Measurements from ENCODE around the gene DTD2. TPM values are rescaled to one million over a fixed set of nuclear protein-coding genes. Genes with fewer than 3 reads are reported as not detected.

DTD2 gene
- total RNA-seq, 1 experiment from 2014 or later = 15.2 TPM

DNA sequence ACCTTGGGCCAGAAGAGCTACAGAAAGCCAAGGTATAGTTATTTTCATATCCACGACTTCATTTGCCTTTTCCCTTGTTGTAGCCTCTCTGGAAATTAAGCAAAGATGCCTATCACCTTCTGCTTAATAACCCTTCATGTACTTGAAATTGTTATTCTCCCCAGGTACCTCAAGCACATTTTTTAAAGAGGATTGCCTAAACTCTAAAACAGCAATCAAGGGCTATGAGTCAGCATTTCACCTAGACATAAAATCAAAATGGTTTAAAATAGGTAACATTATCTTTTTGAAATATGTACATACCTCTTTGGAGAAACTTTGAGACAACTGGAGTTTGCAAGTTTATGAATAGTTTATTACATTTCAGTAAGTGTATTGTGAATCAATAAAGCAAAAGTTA, 11.6 kb downstream of the DTD2 start:
- H3K9me3 ChIP-seq (ENCODE audit: control insufficient read depth, insufficient read depth, low read depth, low read length) = no peaks in the 10 kb centered on the region
- ChIA-PET POLR2A (no interaction called here), CTCF (no interaction called here)
- H3K4me1 ChIP-seq (ENCODE audit: control insufficient read depth, insufficient read depth, low read length) = no peaks in the 10 kb centered on the region
- no TSS peak for BruUV-seq (replicated peaks)
- no peak for ATAC-seq
- H3K4me3 ChIP-seq (ENCODE audit: low read depth in 2 of 2, low read length in 2 of 2) = no peak overlapping the region
- no peak for TF ChIP-seq POLR2AphosphoS5 (IDR thresholded peaks at IDR 0.05; ENCODE audit: low read depth, low read length)
- TF ChIP-seq, protein P1, sequence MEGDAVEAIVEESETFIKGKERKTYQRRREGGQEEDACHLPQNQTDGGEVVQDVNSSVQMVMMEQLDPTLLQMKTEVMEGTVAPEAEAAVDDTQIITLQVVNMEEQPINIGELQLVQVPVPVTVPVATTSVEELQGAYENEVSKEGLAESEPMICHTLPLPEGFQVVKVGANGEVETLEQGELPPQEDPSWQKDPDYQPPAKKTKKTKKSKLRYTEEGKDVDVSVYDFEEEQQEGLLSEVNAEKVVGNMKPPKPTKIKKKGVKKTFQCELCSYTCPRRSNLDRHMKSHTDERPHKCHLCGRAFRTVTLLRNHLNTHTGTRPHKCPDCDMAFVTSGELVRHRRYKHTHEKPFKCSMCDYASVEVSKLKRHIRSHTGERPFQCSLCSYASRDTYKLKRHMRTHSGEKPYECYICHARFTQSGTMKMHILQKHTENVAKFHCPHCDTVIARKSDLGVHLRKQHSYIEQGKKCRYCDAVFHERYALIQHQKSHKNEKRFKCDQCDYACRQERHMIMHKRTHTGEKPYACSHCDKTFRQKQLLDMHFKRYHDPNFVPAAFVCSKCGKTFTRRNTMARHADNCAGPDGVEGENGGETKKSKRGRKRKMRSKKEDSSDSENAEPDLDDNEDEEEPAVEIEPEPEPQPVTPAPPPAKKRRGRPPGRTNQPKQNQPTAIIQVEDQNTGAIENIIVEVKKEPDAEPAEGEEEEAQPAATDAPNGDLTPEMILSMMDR (IDR thresholded peaks at IDR 0.05) = no peak
- no peak for TF ChIP-seq SIN3A (IDR thresholded peaks at IDR 0.05; ENCODE audit: borderline replicate concordance, insufficient read depth, low read depth, low read length)
- TF ChIP-seq TCF7L2 (IDR thresholded peaks at IDR 0.05; ENCODE audit: low read depth, low read length) = no peak
- TF ChIP-seq, protein P2, sequence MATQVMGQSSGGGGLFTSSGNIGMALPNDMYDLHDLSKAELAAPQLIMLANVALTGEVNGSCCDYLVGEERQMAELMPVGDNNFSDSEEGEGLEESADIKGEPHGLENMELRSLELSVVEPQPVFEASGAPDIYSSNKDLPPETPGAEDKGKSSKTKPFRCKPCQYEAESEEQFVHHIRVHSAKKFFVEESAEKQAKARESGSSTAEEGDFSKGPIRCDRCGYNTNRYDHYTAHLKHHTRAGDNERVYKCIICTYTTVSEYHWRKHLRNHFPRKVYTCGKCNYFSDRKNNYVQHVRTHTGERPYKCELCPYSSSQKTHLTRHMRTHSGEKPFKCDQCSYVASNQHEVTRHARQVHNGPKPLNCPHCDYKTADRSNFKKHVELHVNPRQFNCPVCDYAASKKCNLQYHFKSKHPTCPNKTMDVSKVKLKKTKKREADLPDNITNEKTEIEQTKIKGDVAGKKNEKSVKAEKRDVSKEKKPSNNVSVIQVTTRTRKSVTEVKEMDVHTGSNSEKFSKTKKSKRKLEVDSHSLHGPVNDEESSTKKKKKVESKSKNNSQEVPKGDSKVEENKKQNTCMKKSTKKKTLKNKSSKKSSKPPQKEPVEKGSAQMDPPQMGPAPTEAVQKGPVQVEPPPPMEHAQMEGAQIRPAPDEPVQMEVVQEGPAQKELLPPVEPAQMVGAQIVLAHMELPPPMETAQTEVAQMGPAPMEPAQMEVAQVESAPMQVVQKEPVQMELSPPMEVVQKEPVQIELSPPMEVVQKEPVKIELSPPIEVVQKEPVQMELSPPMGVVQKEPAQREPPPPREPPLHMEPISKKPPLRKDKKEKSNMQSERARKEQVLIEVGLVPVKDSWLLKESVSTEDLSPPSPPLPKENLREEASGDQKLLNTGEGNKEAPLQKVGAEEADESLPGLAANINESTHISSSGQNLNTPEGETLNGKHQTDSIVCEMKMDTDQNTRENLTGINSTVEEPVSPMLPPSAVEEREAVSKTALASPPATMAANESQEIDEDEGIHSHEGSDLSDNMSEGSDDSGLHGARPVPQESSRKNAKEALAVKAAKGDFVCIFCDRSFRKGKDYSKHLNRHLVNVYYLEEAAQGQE (IDR thresholded peaks at IDR 0.05; ENCODE audit: insufficient read depth in 1 of 2, low read depth in 2 of 2, low read length in 1 of 2) = no peak
- DNase-seq (ENCODE audit: low read depth, low spot score) = no peak
- H3K36me3 ChIP-seq (ENCODE audit: control insufficient read depth, insufficient read depth, low read length) = no peaks in the 10 kb centered on the region; the same call in 1 of the 2 replicates
- intact Hi-C loops (cut with micrococcal nuclease; ENCODE audit: unreplicated experiment) (no loop called here), in situ Hi-C loops (cut with HindIII; ENCODE audit: low pct_unique_long_range_greater_than_20kb, low sequenced_read_pairs) (no loop called here)
- H3K27ac ChIP-seq (ENCODE audit: low read length) = no peak overlapping the region
- H3K27me3 ChIP-seq (ENCODE audit: control insufficient read depth, insufficient read depth, low read length) = no peaks in the 10 kb centered on the region

DNA sequence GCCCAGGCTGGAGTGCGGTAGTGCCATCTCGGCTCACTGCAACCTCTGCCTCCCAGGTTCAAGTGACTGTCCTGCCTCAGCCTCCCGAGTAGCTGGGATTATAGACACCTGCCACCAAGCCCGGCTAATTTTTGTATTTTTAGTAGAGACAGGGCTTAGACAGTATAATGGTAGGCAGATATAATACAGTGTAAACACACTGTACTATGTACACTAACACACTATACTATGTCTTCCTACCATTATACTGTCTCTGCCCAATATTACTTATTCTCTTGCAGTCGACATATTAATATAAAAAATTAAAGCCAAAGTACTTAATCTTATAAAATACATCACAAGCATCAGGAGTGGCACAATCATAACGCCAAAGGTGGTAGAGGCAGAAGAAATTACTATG, 15.0 kb downstream of the DTD2 start:
- in situ Hi-C loops (cut with HindIII; ENCODE audit: low pct_unique_long_range_greater_than_20kb, low sequenced_read_pairs) = no loop called here
- Histone ChIP-seq H3K4me3 (ENCODE audit: low read depth in 2 of 2, low read length in 2 of 2) (no peak overlapping the region), H3K27me3 (ENCODE audit: control insufficient read depth, insufficient read depth, low read length) (no peaks in the 10 kb centered on the region), H3K27ac (ENCODE audit: low read length) (no peak overlapping the region), H3K9me3 (ENCODE audit: control insufficient read depth, insufficient read depth, low read depth, low read length) (no peaks in the 10 kb centered on the region), H3K36me3 (ENCODE audit: control insufficient read depth, insufficient read depth, low read length) (no peaks in the 10 kb centered on the region; the same call in 1 of the 2 replicates), H3K4me1 (ENCODE audit: control insufficient read depth, insufficient read depth, low read length) (no peaks in the 10 kb centered on the region)
- intact Hi-C loops (cut with micrococcal nuclease; ENCODE audit: unreplicated experiment) = no loop called here
- ChIA-PET POLR2A (no interaction called here), CTCF (no interaction called here)
- ATAC-seq (no peak), DNase-seq (ENCODE audit: low read depth, low spot score) (no peak)
- TF ChIP-seq, protein P1 (IDR thresholded peaks at IDR 0.05) = no peak
- TF ChIP-seq POLR2AphosphoS5 (IDR thresholded peaks at IDR 0.05; ENCODE audit: low read depth, low read length) = no peak
- no peak for TF ChIP-seq TCF7L2 (IDR thresholded peaks at IDR 0.05; ENCODE audit: low read depth, low read length)
- TF ChIP-seq SIN3A (IDR thresholded peaks at IDR 0.05; ENCODE audit: borderline replicate concordance, insufficient read depth, low read depth, low read length) = no peak
- TF ChIP-seq, protein P2 (IDR thresholded peaks at IDR 0.05; ENCODE audit: insufficient read depth in 1 of 2, low read depth in 2 of 2, low read length in 1 of 2) = no peak
- no TSS peak for BruUV-seq (replicated peaks)
